ENCODE measurements around the gene KIAA1614. TPM values are rescaled to one million over a fixed set of nuclear protein-coding genes. Genes with fewer than 3 reads are reported as not detected.

Gene KIAA1614
- total RNA-seq, 1 experiment from 2014 or later, result 5.9 TPM

GRCh38 chr1:180916012-180916770 is 3.5 kb downstream of the KIAA1614 start:
- no peak overlapping the region for H3K4me3 ChIP-seq
- H3K27ac ChIP-seq, result no peak overlapping the region
- peaks cover 8% of the 10 kb centered on the region for H3K36me3 ChIP-seq
- H3K9me3 ChIP-seq (replicated peaks), result no peaks in the 10 kb centered on the region
- H3K27me3 ChIP-seq (replicated peaks), result no peaks in the 10 kb centered on the region
- no peak for DNase-seq (ENCODE audit: low read depth in 1 of 2, low spot score in 2 of 2)
- peaks cover 18% of the 10 kb centered on the region for H3K4me1 ChIP-seq (replicated peaks)

DNA sequence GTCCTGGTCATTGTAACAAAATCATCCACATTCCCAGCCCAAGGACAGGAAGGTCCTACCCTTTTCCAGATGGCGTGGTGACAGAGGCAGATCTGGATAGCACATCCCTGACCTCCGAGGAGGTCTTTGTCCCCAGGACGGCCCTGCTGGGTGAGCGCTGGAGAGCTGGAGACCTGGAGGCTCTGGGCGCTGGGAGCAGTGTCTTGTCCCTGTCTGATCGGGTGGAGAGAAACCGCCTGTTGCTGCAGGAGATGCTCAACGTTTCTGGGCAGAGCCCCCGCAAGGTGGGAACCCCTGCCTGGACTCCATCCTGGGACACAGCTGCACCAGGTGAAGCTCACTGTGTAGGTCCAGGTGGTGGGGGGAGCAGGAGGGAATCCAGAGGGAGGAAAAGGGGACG is 4.1 kb downstream of the KIAA1614 start:
- Histone ChIP-seq H3K4me3 (no peak overlapping the region), H3K27ac (no peak overlapping the region), H3K36me3 (peaks cover 8% of the 10 kb centered on the region), H3K4me1 (replicated peaks) (peaks cover 13% of the 10 kb centered on the region), H3K27me3 (replicated peaks) (no peaks in the 10 kb centered on the region), H3K9me3 (replicated peaks) (no peaks in the 10 kb centered on the region)
- no peak for DNase-seq (ENCODE audit: low read depth in 1 of 2, low spot score in 2 of 2)

GRCh38 chr1:180917306-180918065 is 4.8 kb downstream of the KIAA1614 start:
- H3K9me3 ChIP-seq (replicated peaks), result no peaks in the 10 kb centered on the region
- no peak for DNase-seq (ENCODE audit: low read depth in 1 of 2, low spot score in 2 of 2)
- peaks cover 7% of the 10 kb centered on the region; the same call in 1 of the 2 replicates for H3K4me1 ChIP-seq (replicated peaks)
- no peak overlapping the region for H3K27ac ChIP-seq
- no peak overlapping the region for H3K4me3 ChIP-seq
- no peaks in the 10 kb centered on the region for H3K27me3 ChIP-seq (replicated peaks)
- peaks cover 8% of the 10 kb centered on the region for H3K36me3 ChIP-seq

GRCh38 chr1:180918519-180918918 is 5.8 kb downstream of the KIAA1614 start:
- no peak overlapping the region for H3K27ac ChIP-seq
- H3K4me1 ChIP-seq (replicated peaks), result peaks cover 14% of the 10 kb centered on the region
- no peak overlapping the region for H3K4me3 ChIP-seq
- DNase-seq (ENCODE audit: low read depth in 1 of 2, low spot score in 2 of 2), result no peak
- no peaks in the 10 kb centered on the region for H3K9me3 ChIP-seq (replicated peaks)
- no peaks in the 10 kb centered on the region for H3K27me3 ChIP-seq (replicated peaks)
- peaks cover 4% of the 10 kb centered on the region for H3K36me3 ChIP-seq

DNA sequence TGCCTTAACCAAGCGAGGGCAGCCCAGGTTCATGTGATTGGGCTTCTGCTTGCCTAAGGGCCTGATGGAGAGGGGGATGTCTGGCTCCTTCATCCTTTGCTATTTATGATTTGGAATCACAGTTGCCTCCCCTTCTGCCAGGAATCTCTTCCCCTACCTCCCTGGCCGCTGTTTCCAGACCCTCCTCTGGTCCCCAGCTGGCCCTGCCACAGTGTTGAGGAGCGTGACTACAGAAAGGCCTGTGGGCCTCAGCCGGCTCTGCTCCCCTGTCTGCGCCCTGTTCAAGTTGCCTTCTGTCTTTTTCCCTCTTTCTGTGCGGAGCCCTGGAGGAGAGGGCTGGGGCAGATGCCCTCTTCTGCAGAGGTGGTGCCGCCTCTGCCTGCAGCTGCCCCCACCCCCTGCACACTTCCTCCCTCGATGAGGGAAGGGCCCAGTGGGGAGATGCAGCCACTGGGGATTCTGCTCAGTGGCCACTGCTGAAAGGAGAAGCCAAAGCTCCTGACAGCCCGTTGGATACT is 6.5 kb downstream of the KIAA1614 start:
- Histone ChIP-seq H3K36me3 (peaks cover 4% of the 10 kb centered on the region), H3K4me3 (no peak overlapping the region), H3K27me3 (replicated peaks) (no peaks in the 10 kb centered on the region), H3K27ac (no peak overlapping the region), H3K9me3 (replicated peaks) (no peaks in the 10 kb centered on the region), H3K4me1 (replicated peaks) (peaks cover 8% of the 10 kb centered on the region)
- no peak for DNase-seq (ENCODE audit: low read depth in 1 of 2, low spot score in 2 of 2)

DNA sequence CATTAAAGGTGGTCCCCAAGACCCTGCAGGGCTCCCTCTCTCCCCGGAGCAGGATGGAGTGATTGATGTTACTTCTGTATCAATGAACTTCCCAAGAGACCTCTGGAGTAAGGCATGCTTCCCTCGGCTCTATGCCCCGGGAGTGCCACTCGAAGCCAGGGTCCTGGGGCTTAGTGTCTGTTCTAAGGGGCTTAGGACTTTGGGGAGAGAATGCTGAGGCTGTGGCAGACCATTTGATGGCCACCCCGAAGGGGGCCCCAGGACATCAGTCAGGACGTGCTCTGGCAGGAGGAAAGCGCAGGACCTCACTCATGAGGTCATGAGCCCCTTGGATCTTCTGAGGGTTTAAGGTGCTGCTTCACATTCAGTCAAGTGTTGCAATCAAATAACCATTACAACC is 7.5 kb downstream of the KIAA1614 start:
- DNase-seq (ENCODE audit: low read depth in 1 of 2, low spot score in 2 of 2), result no peak
- H3K36me3 ChIP-seq, result peaks cover 4% of the 10 kb centered on the region
- H3K27me3 ChIP-seq (replicated peaks), result no peaks in the 10 kb centered on the region
- H3K4me3 ChIP-seq, result no peak overlapping the region
- H3K9me3 ChIP-seq (replicated peaks), result no peaks in the 10 kb centered on the region
- H3K27ac ChIP-seq, result no peak overlapping the region
- peaks cover 8% of the 10 kb centered on the region for H3K4me1 ChIP-seq (replicated peaks)

- DNase-seq (ENCODE audit: low read depth in 1 of 2, low spot score in 2 of 2), result no peak
- H3K9me3 ChIP-seq (replicated peaks), result no peaks in the 10 kb centered on the region
- H3K27me3 ChIP-seq (replicated peaks), result no peaks in the 10 kb centered on the region
- H3K27ac ChIP-seq, result no peak overlapping the region
- peaks cover 4% of the 10 kb centered on the region for H3K36me3 ChIP-seq
- peaks cover 8% of the 10 kb centered on the region for H3K4me1 ChIP-seq (replicated peaks)
- no peak overlapping the region for H3K4me3 ChIP-seq
Measured at GRCh38 chr1:180920702-180921101, 8.0 kb downstream of the KIAA1614 start.

- H3K9me3 ChIP-seq (replicated peaks), result no peaks in the 10 kb centered on the region
- peaks cover 8% of the 10 kb centered on the region for H3K4me1 ChIP-seq (replicated peaks)
- no peak for DNase-seq (ENCODE audit: low read depth in 1 of 2, low spot score in 2 of 2)
- H3K4me3 ChIP-seq, result no peak overlapping the region
- H3K36me3 ChIP-seq, result peaks cover 4% of the 10 kb centered on the region
- H3K27ac ChIP-seq, result no peak overlapping the region
- H3K27me3 ChIP-seq (replicated peaks), result no peaks in the 10 kb centered on the region
Measured at GRCh38 chr1:180921386-180921785, 8.7 kb downstream of the KIAA1614 start.

DNA sequence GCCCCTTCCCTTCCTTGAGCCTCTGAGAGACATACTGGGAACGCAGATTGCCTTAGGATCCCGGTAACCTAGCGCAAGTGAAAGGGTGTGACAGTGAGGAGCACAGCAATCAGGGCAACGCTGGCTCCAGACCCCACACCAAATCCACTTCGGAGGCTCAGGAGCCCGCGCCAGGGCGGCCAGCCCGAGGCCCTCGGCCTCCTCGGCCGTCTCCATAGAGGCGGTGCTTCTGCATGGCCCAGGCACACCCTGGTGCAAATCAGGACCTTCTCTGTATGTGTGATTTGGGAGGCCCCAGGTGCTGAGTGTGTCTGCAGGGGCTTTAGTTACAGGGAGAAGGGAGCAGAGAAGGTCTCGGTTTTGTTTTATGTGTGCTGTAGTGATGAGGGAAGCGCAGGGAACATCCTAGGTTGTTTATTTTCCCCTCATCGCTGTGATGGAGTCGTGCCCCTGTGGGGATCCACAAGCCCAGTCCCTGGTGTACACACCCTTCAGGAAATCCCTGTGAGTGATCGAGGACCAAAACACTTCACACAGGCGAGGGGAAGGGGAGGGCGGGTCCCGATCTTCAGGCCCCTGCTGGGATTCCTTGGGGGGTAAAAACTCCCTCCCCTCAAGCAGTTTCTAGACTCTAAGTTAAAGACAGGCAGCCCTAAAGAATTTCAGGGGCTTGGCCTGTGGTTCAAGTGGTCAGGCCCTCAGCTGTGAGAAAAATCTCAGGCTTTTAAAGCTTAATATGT is 9.4 kb downstream of the KIAA1614 start:
- no peaks in the 10 kb centered on the region for H3K27me3 ChIP-seq (replicated peaks)
- H3K4me1 ChIP-seq (replicated peaks), result peaks cover 8% of the 10 kb centered on the region
- no peak overlapping the region for H3K27ac ChIP-seq
- no peaks in the 10 kb centered on the region; the same call in none of the 2 replicates for H3K36me3 ChIP-seq
- no peak for DNase-seq (ENCODE audit: low read depth in 1 of 2, low spot score in 2 of 2)
- no peaks in the 10 kb centered on the region for H3K9me3 ChIP-seq (replicated peaks)
- H3K4me3 ChIP-seq, result no peak overlapping the region

GRCh38 chr1:180922631-180923015 is 9.9 kb downstream of the KIAA1614 start:
- DNase-seq (ENCODE audit: low read depth in 1 of 2, low spot score in 2 of 2), result no peak
- no peaks in the 10 kb centered on the region; the same call in 1 of the 2 replicates for H3K36me3 ChIP-seq
- H3K4me1 ChIP-seq (replicated peaks), result peaks cover 8% of the 10 kb centered on the region
- H3K9me3 ChIP-seq (replicated peaks), result no peaks in the 10 kb centered on the region
- no peaks in the 10 kb centered on the region for H3K27me3 ChIP-seq (replicated peaks)
- H3K27ac ChIP-seq, result no peak overlapping the region
- H3K4me3 ChIP-seq, result no peak overlapping the region

DNA sequence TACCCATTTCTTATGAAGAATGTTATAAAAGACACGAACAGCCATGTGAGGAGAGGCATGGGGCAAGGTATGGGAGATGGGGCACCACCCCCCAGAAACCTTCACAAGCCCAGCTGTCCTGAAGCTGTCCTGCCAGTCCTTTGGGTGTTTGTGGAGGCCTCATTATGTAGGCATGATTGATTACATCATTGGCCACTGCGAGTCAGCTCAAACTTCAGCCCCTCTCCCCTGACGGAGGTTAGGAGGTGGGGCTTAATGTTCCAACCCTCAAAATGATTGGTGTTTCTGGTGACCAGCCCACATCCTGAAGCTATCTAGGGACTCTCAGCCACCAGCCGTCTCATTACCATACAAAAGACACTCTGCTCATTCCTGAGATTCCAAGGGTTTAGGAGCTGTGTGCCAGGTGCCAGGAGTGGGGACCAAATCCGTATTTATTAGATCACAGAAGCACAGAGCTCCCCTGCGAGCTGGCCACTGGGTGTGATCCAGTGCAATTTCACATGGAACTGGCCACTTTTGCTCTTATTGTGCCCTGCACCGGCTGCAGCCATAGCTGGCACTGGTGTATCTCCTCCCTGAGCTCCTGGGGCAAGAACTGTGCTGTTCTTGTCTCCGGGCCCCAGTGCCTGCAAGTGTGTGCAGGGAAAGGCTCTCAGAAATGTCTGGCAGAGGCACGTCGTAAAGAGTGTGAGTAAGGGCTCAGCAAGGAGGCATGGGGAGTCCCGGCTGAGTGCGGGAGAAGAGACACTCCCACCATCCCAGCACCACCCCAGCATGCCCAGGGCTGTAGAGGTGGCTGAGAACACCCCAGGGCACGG is 10.5 kb downstream of the KIAA1614 start:
- no peak overlapping the region for H3K4me3 ChIP-seq
- no peak overlapping the region for H3K27ac ChIP-seq
- H3K36me3 ChIP-seq, result no peaks in the 10 kb centered on the region; the same call in 1 of the 2 replicates
- H3K9me3 ChIP-seq (replicated peaks), result no peaks in the 10 kb centered on the region
- peaks cover 8% of the 10 kb centered on the region for H3K4me1 ChIP-seq (replicated peaks)
- peak in 1 of 2 experiments; percentile 9 for DNase-seq (ENCODE audit: low read depth in 1 of 2, low spot score in 2 of 2)
- no peaks in the 10 kb centered on the region for H3K27me3 ChIP-seq (replicated peaks)

DNA sequence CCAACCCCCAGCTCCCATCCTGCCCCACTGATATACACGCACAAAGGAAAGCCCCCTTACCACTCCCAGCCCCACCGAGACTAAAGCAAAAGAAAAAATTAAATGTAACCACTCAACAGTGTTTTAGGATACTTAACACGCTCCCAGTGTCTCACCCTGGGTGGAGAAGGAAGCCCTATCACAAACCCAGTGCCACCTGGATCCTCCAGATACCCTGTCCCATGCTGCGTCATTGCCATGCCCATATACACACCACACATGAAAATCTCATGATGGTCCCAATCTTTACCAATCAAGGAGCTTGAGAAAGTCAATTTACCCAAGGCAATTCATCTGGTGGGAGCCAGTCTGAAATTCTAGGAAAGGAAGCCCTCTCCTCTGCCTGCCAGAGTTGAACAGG is 11.2 kb downstream of the KIAA1614 start:
- Histone ChIP-seq H3K27me3 (replicated peaks) (no peaks in the 10 kb centered on the region), H3K27ac (no peak overlapping the region), H3K4me3 (no peak overlapping the region), H3K36me3 (no peaks in the 10 kb centered on the region; the same call in 1 of the 2 replicates), H3K4me1 (replicated peaks) (peaks cover 8% of the 10 kb centered on the region), H3K9me3 (replicated peaks) (no peaks in the 10 kb centered on the region)
- no peak for DNase-seq (ENCODE audit: low read depth in 1 of 2, low spot score in 2 of 2)

DNA sequence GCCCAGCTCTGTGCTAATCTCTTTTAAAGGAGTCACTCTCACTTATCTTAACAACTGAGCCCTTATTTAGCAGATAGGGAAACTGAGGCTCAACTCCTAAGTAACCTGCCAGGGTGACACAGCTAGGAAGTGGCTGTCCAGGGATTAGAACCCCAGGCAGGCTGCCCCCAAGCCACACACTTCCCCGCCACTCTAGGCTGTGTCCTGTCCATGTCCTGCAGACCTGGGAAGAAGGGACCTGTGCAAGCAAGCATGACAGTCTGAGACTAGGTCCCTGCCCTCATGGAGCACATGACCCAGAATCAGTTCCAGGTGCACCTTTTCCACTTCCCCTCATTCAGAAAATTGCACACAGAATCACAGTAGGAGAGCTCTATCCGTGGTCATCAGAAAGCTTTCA is 12.2 kb downstream of the KIAA1614 start:
- Histone ChIP-seq H3K9me3 (replicated peaks) (no peaks in the 10 kb centered on the region), H3K4me3 (no peak overlapping the region), H3K36me3 (peaks cover 5% of the 10 kb centered on the region; the same call in 1 of the 2 replicates), H3K4me1 (replicated peaks) (peaks cover 8% of the 10 kb centered on the region), H3K27me3 (replicated peaks) (no peaks in the 10 kb centered on the region), H3K27ac (no peak overlapping the region)
- no peak for DNase-seq (ENCODE audit: low read depth in 1 of 2, low spot score in 2 of 2)

All from SJSA1 (cell line).